Activated T-cell treated with anti-CD3 and anti-CD28 coated beads, Interleukin-2, amount 50 U/mL, for 24 hours (primary cell): ENCODE results near the gene FLOT1.
A peak's percentile ranks its signal among the peaks of the same experiment; 100 is the strongest.

ENCODE experiments used
- DNase-seq: peaks from one replicate; pipeline ENCODE4 v3.0.0-alpha.2; 2020
- H3K27ac Mint-ChIP-seq: 2 replicates; pipeline ENCODE4 v1.8.0; 2020; ENCODE audit warnings: mild to moderate bottlenecking, mixed read lengths
- H3K27me3 Mint-ChIP-seq: 2 replicates; pipeline ENCODE4 v1.8.0; 2020; ENCODE audit warnings: mixed read lengths
- H3K36me3 Mint-ChIP-seq: 2 replicates; pipeline ENCODE4 v1.8.0; 2020; ENCODE audit warnings: low read depth, mixed read lengths
- H3K4me1 Mint-ChIP-seq: 2 replicates; pipeline ENCODE4 v1.8.0; 2020; ENCODE audit warnings: low read depth, mixed read lengths
- H3K4me3 Mint-ChIP-seq: 2 replicates; pipeline ENCODE4 v1.8.0; 2020; ENCODE audit warnings: mild to moderate bottlenecking, moderate library complexity, mixed read lengths
- H3K9me3 Mint-ChIP-seq: 2 replicates; pipeline ENCODE4 v1.8.0; 2020; ENCODE audit warnings: mixed read lengths

The FLOT1 gene, protein sequence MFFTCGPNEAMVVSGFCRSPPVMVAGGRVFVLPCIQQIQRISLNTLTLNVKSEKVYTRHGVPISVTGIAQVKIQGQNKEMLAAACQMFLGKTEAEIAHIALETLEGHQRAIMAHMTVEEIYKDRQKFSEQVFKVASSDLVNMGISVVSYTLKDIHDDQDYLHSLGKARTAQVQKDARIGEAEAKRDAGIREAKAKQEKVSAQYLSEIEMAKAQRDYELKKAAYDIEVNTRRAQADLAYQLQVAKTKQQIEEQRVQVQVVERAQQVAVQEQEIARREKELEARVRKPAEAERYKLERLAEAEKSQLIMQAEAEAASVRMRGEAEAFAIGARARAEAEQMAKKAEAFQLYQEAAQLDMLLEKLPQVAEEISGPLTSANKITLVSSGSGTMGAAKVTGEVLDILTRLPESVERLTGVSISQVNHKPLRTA

GRCh38 chr6:30742316-30743098 is at the start of gene FLOT1:
Gene FLOT1 (minus strand): TSS chr6:30742687. CDS start chr6:30742189, 498 bp downstream.
- Mint-ChIP-seq H3K4me1 (peaks cover 75% of the 10 kb centered on the region), H3K4me3 (peak within 1 kb of the TSS; percentile 92), H3K27me3 (no peaks in the 10 kb centered on the region), H3K27ac (peak within 1 kb of the TSS; percentile 98), H3K9me3 (no peaks in the 10 kb centered on the region), H3K36me3 (peaks cover 67% of the 10 kb centered on the region)
- peak; percentile 97 for DNase-seq

DNA sequence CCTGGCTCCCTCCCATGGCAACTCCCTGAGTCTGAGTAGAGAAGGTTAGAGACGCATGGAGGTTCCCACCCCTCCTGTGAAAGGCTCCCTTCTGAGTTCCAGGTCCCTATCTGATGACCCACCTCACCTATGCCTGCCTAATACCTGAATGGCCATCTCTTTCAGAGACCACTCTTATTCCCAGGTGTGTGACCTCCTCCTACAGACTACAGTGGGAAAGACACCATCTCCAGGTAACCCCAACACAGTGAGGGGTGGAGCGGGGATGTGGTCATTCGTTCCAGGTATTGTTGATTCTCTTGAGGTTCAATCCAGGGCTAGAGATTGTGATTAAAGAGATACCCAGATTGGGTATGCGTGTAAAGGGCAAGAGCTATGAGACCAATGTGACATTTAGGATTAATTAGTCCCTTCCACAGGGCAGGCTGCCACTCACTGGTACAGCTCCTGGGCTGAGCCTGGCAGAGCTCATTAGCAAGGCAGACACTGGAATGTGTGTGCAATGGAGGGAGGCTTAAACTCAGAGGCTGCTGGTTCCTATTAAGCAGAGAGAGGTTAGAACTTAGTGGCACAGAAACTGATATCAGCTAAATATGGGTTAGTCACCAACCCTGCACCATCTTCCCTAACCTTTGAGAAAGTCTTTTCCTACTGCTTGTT is 48.4 kb upstream of the FLOT1 start:
- Mint-ChIP-seq H3K4me3 (peak overlapping the region; percentile 62), H3K27ac (peak overlapping the region; percentile 74), H3K36me3 (peaks cover 12% of the 10 kb centered on the region), H3K27me3 (no peaks in the 10 kb centered on the region), H3K4me1 (peaks cover 78% of the 10 kb centered on the region), H3K9me3 (no peaks in the 10 kb centered on the region)
- no peak for DNase-seq

DNA sequence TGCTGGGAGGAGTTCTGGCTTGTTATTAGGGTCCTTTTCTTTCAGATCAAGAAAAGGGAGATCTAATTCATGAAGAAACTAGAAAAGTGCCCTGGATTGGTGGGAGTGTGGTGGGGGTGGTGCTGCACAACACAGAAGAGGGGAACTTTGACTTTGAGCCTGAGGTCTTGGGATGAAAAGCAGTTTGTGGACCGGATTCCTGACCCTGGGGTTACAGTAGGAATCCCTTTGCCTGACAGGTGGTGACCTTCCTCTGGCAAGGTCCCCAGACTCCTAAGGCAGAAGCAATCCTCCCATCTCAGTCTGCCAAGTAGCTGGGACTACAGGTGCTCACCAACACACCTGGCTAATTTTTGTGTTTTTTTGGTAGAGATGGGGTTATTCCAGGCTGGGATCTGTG is 47.1 kb upstream of the FLOT1 start:
- peak overlapping the region; percentile 64 for H3K4me3 Mint-ChIP-seq
- H3K9me3 Mint-ChIP-seq: no peaks in the 10 kb centered on the region
- H3K4me1 Mint-ChIP-seq: peaks cover 77% of the 10 kb centered on the region
- peaks cover 5% of the 10 kb centered on the region for H3K36me3 Mint-ChIP-seq
- no peaks in the 10 kb centered on the region for H3K27me3 Mint-ChIP-seq
- DNase-seq: no peak
- H3K27ac Mint-ChIP-seq: peak overlapping the region; percentile 96

- peak; percentile 56 for DNase-seq
- Mint-ChIP-seq H3K4me3 (peak overlapping the region; percentile 64), H3K27me3 (no peaks in the 10 kb centered on the region)
These were observed 45.5 kb upstream of the FLOT1 start for GRCh38 chr6:30787954-30788353.

DNA sequence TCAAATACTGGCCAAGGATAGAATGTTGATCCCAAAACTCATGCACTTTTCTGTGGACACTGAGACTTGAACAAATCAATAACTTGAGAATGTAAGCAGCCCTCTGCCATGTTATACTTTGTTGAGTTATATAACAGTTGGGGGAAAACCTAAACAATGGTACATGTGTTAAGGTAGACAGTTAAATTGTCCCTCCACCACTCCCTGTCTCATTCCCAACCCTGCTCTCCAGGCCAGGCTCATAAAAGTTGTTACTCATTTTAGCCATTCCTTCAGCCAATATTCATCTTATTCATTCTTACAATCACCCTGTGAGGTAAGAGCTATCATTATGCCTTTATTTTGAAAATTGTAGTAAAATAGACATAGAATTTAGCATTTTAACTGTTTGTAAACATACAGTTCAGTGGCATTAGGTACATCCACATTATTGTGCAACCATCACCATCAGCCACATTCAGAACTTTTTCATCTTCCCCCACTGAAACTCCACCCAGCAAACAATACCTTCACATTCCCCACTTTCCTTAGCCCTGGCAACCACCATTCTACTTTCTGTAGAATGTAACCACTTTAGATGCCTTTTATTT is 40.0 kb upstream of the FLOT1 start:
- H3K4me1 Mint-ChIP-seq: peaks cover 65% of the 10 kb centered on the region
- no peaks in the 10 kb centered on the region for H3K36me3 Mint-ChIP-seq
- DNase-seq: no peak
- no peaks in the 10 kb centered on the region for H3K9me3 Mint-ChIP-seq
- H3K27me3 Mint-ChIP-seq: no peaks in the 10 kb centered on the region
- H3K27ac Mint-ChIP-seq: peak overlapping the region; percentile 85
- peak overlapping the region; percentile 56 for H3K4me3 Mint-ChIP-seq

More at GRCh38 chr6:30787954-30788353, 45.5 kb upstream of the FLOT1 start:
- H3K36me3 Mint-ChIP-seq: peaks cover 4% of the 10 kb centered on the region
- H3K4me1 Mint-ChIP-seq: peaks cover 66% of the 10 kb centered on the region
- no peaks in the 10 kb centered on the region for H3K9me3 Mint-ChIP-seq
- peak overlapping the region; percentile 96 for H3K27ac Mint-ChIP-seq

DNA sequence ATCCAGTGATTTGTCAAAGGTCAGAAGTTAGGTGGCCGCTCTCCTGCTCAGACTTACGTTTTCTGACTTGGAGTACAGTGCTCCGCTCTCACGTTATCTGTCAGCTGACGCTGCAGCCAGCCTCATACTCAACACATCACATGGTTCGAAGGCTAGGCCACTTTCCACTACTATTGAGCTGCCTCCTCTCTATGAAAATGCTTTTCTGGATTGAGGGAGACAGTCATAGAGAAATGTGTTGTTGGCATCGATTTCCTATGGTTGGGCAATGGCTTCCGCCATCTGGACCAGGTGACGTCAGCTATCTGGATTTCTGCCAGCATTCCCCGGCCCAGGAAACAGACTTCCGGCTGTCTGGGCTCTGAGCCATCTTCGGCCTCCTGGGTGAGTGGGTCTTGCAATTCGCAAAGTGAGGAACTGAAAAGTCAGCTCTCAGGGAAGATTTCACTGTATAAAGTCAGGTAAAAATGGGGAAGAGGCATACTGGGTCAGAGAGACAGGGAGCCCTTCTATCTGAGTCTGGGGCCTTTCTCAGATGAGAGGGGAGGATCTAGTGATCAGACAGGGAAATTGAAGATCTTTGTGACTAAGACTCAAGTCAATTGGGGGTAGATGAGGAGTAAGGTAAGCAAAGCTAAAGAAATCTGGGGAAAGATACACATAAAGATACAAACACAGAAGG is 39.4 kb upstream of the FLOT1 start:
- no peaks in the 10 kb centered on the region for H3K9me3 Mint-ChIP-seq
- H3K4me3 Mint-ChIP-seq: peak overlapping the region; percentile 56
- H3K36me3 Mint-ChIP-seq: no peaks in the 10 kb centered on the region
- peaks cover 69% of the 10 kb centered on the region for H3K4me1 Mint-ChIP-seq
- no peak for DNase-seq
- H3K27me3 Mint-ChIP-seq: no peaks in the 10 kb centered on the region
- H3K27ac Mint-ChIP-seq: peak overlapping the region; percentile 85

- no peaks in the 10 kb centered on the region for H3K36me3 Mint-ChIP-seq
- no peak overlapping the region for H3K4me3 Mint-ChIP-seq
- peak overlapping the region; percentile 39 for H3K27ac Mint-ChIP-seq
- DNase-seq: no peak
- H3K4me1 Mint-ChIP-seq: peaks cover 67% of the 10 kb centered on the region
- H3K9me3 Mint-ChIP-seq: no peaks in the 10 kb centered on the region
- H3K27me3 Mint-ChIP-seq: no peaks in the 10 kb centered on the region
These were observed 38.9 kb upstream of the FLOT1 start for GRCh38 chr6:30781395-30781742.

GRCh38 chr6:30780642-30780920 is 38.1 kb upstream of the FLOT1 start:
- H3K36me3 Mint-ChIP-seq: no peaks in the 10 kb centered on the region
- no peak overlapping the region for H3K27ac Mint-ChIP-seq
- no peaks in the 10 kb centered on the region for H3K9me3 Mint-ChIP-seq
- no peak for DNase-seq
- H3K4me3 Mint-ChIP-seq: no peak overlapping the region
- H3K4me1 Mint-ChIP-seq: peaks cover 62% of the 10 kb centered on the region
- no peaks in the 10 kb centered on the region for H3K27me3 Mint-ChIP-seq

DNA sequence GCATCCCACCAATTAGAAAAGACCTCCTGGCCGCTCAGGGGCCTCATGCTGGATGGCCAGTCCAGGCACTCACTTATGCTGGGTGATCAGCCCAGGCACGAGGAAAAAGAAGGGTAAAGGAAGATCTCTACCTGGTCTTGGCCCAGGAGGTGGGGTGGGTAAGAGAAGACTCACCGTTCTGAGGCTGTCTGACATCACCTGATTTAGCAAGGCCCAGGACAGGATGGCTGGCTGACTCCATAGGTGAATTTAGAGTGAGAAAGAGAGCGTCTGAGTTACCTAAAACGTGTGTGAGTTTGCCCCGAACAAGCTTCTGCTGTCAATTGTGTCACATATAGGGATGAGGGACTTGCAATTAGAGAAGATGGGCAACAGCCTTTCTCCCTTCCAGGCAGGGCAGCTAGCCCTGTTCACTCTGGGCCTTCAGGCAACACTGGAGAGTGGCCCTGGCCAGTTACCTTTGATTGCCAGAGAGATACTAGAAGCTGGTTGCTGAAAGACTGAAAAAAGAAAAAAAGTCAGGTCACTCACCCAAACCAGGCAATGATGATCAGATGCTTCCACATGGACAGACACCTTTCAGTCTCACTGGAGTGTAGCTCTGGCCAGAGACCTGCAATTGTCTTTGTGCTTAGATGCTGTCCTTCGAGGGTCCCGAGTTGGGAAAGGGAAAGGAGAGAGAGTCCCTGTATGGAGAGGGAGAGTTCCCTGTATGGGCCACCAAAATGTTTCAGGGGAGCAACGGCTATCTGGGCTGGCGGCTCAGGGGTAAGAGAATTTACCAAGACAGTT is 37.6 kb upstream of the FLOT1 start:
- DNase-seq: no peak
- H3K27ac Mint-ChIP-seq: peak overlapping the region; percentile 41
- no peak overlapping the region for H3K4me3 Mint-ChIP-seq
- no peaks in the 10 kb centered on the region for H3K36me3 Mint-ChIP-seq
- no peaks in the 10 kb centered on the region for H3K9me3 Mint-ChIP-seq
- peaks cover 60% of the 10 kb centered on the region for H3K4me1 Mint-ChIP-seq
- no peaks in the 10 kb centered on the region for H3K27me3 Mint-ChIP-seq

DNA sequence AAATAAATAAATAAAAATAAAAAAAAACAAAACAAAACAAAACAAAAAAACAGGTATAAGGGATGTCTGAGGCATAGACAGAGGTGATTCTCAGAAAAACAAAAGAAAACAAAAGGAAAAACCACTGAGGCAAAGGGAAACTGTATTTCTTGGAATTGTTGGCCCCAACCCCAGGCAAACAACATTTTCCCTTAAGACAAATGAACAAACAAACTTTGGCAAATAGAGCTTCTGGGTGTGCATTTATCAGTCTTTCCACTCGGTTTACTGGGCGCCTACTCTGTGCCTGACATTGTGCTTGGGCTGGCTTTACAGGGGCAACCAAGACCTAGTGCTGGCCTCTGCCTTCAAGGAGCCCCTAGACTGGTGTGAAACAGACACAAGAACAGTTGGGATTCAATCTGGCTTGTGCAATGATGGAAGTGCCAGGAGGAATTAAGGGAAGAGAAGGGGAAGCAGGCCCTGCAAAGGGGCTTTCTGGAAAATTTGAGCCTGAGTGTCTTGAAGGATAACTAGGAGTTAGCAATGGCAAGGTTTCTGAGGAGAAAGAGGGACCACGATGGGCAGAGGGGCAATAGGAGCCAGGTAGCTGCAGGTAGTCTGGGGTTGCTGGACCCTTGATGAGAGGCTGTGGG is 35.6 kb upstream of the FLOT1 start:
- Mint-ChIP-seq H3K27me3 (no peaks in the 10 kb centered on the region), H3K9me3 (no peaks in the 10 kb centered on the region), H3K27ac (peak overlapping the region; percentile 0), H3K36me3 (no peaks in the 10 kb centered on the region), H3K4me3 (no peak overlapping the region), H3K4me1 (peaks cover 67% of the 10 kb centered on the region)
- no peak for DNase-seq

- peaks cover 4% of the 10 kb centered on the region for H3K36me3 Mint-ChIP-seq
- H3K4me3 Mint-ChIP-seq: no peak overlapping the region
- no peak overlapping the region for H3K27ac Mint-ChIP-seq
- no peak for DNase-seq
- peaks cover 70% of the 10 kb centered on the region for H3K4me1 Mint-ChIP-seq
- H3K9me3 Mint-ChIP-seq: no peaks in the 10 kb centered on the region
- H3K27me3 Mint-ChIP-seq: no peaks in the 10 kb centered on the region
These were observed 34.6 kb upstream of the FLOT1 start for GRCh38 chr6:30777155-30777485.

DNA sequence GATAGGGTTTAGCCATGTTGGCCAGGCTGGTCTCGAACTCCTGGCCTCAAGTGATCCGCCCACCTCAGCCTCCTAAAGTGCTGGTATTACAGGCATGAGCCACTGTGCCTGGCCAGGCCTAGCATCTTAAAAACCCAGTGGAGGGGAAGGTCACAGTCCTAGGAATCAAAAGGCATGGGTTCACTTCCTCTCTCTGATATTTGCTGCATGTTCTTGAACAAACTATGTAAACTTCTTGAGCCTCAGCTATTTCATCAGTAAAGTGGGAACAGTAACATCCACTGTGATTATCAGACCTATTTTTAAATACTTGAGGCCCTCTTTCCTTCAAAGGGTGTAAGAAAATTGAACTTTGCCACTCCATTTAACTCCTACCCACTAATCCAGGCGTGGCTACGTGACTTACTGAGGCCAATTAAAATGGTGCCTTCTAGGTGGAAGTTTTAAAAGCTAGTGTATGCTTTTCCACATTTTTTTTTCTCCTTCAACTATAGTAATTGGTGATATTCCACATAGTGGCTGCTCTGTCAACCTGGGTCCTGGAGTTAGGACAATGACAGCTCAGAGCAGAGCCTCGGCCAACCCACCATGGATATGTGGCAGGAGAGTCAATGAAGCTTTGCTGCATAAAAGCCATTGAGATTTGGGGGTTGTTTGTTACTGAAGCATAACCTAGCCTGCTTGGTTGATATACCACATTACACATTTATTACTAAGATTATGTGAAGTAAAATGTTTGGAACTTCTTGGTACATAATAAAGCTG is 34.1 kb upstream of the FLOT1 start:
- no peak overlapping the region for H3K27ac Mint-ChIP-seq
- H3K9me3 Mint-ChIP-seq: no peaks in the 10 kb centered on the region
- no peak for DNase-seq
- no peaks in the 10 kb centered on the region for H3K27me3 Mint-ChIP-seq
- H3K4me1 Mint-ChIP-seq: peaks cover 67% of the 10 kb centered on the region
- no peak overlapping the region for H3K4me3 Mint-ChIP-seq
- peaks cover 4% of the 10 kb centered on the region for H3K36me3 Mint-ChIP-seq

DNA sequence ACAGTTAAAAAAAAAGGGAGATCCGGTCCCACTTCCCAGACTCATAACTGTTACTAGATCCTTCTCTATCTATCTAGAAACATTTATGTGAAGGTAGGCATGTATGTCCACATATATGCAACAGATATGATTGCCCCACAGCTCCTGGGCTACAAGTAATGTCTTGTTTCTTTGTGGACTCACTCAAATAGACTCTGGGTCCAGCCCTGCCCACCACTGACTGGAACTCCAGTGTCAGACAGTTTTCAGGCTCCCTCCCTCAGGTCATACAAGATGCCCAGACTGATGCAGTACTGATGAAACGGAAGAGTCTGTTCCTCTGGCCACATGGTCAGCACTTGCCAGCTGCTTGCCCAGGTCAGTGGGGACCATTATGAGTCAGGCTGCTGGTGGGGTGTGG is 32.6 kb upstream of the FLOT1 start:
- H3K27me3 Mint-ChIP-seq: no peaks in the 10 kb centered on the region
- no peak overlapping the region for H3K4me3 Mint-ChIP-seq
- H3K27ac Mint-ChIP-seq: peak overlapping the region; percentile 16
- H3K9me3 Mint-ChIP-seq: peaks cover 3% of the 10 kb centered on the region
- peaks cover 67% of the 10 kb centered on the region for H3K4me1 Mint-ChIP-seq
- DNase-seq: no peak
- peaks cover 4% of the 10 kb centered on the region for H3K36me3 Mint-ChIP-seq
